Fibroblast of gingiva (primary cell): ENCODE measurements around the gene C1orf174.

Source experiments
- DNase-seq: peaks from one replicate; pipeline ENCODE4 v3.0.0-alpha.2; 2011; ENCODE audit warnings: low read depth

The C1orf174 gene

GRCh38 chr1:3900150-3900968 lies at the start of gene C1orf174:
Gene C1orf174 (minus strand): TSS chr1:3900272. CDS start chr1:3900186, 86 bp downstream.
- DNase-seq, result peak; percentile 99

- no peak for DNase-seq
Measured at GRCh38 chr1:3948344-3948743, 48.3 kb upstream of the C1orf174 start.

- DNase-seq, result no peak
Measured at GRCh38 chr1:3945916-3946840, 46.1 kb upstream of the C1orf174 start.

- no peak for DNase-seq
Measured at GRCh38 chr1:3945222-3945621, 45.1 kb upstream of the C1orf174 start.

GRCh38 chr1:3944578-3945125 lies 44.6 kb upstream of the C1orf174 start:
- DNase-seq, result no peak

- DNase-seq, result no peak
Measured at GRCh38 chr1:3943806-3944577, 43.9 kb upstream of the C1orf174 start.

- DNase-seq, result no peak
Measured at GRCh38 chr1:3943123-3943431, 43.0 kb upstream of the C1orf174 start.

GRCh38 chr1:3942416-3943122 lies 42.5 kb upstream of the C1orf174 start:
- no peak for DNase-seq

- no peak for DNase-seq
Measured at GRCh38 chr1:3940754-3941345, 40.8 kb upstream of the C1orf174 start.

GRCh38 chr1:3940081-3940753 lies 40.1 kb upstream of the C1orf174 start:
- DNase-seq, result no peak

- DNase-seq, result no peak
Measured at GRCh38 chr1:3939242-3940080, 39.4 kb upstream of the C1orf174 start.

- DNase-seq, result no peak
Measured at GRCh38 chr1:3932156-3932919, 32.3 kb upstream of the C1orf174 start.

GRCh38 chr1:3931007-3931912 lies 31.2 kb upstream of the C1orf174 start:
- DNase-seq, result no peak

GRCh38 chr1:3930301-3931006 lies 30.4 kb upstream of the C1orf174 start:
- no peak for DNase-seq

- DNase-seq, result no peak
Measured at GRCh38 chr1:3929126-3929525, 29.1 kb upstream of the C1orf174 start.

GRCh38 chr1:3928586-3928985 lies 28.5 kb upstream of the C1orf174 start:
- no peak for DNase-seq

- no peak for DNase-seq
Measured at GRCh38 chr1:3926956-3927355, 26.9 kb upstream of the C1orf174 start.
